HEK293 (cell line): ENCODE measurements around the gene C1QTNF4.

Source experiments
- CTCF ChIA-PET: fragments of 350-600 bp; formaldehyde crosslinking; extraction: SDS; loops from one replicate; lab custom pipeline; 2021; ENCODE audit warnings: antibody characterized with exemption; lab: Yijun Ruan, JAX
- POLR2A ChIA-PET: fragments of 300-600 bp; formaldehyde crosslinking; extraction: SDS; loops from one replicate; lab custom pipeline; 2020; ENCODE audit warnings: antibody characterized with exemption, inconsistent platforms; lab: Yijun Ruan, JAX
- H3K27ac ChIP-seq: fragments of 200-500 bp; sonication (Bioruptor generic); 2 replicates; pipeline ENCODE4 v1.5.1; 2014; ENCODE audit warnings: low read depth, low read length, control low read depth, inconsistent platforms; ENCODE audit errors: extremely low read depth
- H3K36me3 ChIP-seq, 2 experiments: fragments of 200-500 bp in 1 of 2; sonication (Bioruptor generic) in 1 of 2; 1 replicate in 1 of 2; 2 replicates in 1 of 2; pipeline ENCODE4 v1.5.1; 2014 to 2017; ENCODE audit warnings: inconsistent platforms in 2 of 2, low read length in 2 of 2; ENCODE audit not compliant: control insufficient read depth in 2 of 2, insufficient read depth in 1 of 2
- H3K4me1 ChIP-seq: fragments of 200-500 bp; sonication (Bioruptor generic); 2 replicates; pipeline ENCODE4 v1.5.1; 2014; ENCODE audit warnings: mild to moderate bottlenecking, low read length, inconsistent platforms; ENCODE audit not compliant: control insufficient read depth, insufficient read depth
- H3K4me3 ChIP-seq: 2 replicates; pipeline ENCODE4 v1.5.1; 2011; ENCODE audit warnings: low read depth, mild to moderate bottlenecking, control low read depth, low read length, moderate library complexity
- H3K9me3 ChIP-seq: fragments of 200-500 bp; sonication (Bioruptor generic); 2 replicates; pipeline ENCODE4 v1.5.1; 2014; ENCODE audit warnings: low read depth, low read length, inconsistent platforms; ENCODE audit not compliant: control insufficient read depth, insufficient read depth
- GLIS2 ChIP-seq: fragments of 450-650 bp; formaldehyde crosslinking; IDR thresholded peaks from 2 replicates; pipeline ENCODE4 v1.5.1; 2016; ENCODE audit warnings: missing biosample characterization, missing genetic modification characterization
- HOXC10 ChIP-seq: sonication (generic); formaldehyde crosslinking; IDR thresholded peaks from 2 replicates; pipeline ENCODE4 v1.8.1; 2023; ENCODE audit warnings: mild to moderate bottlenecking, missing genetic modification reagents
- KLF8 ChIP-seq: fragments of 450-650 bp; formaldehyde crosslinking; IDR thresholded peaks from 2 replicates; pipeline ENCODE4 v1.5.1; 2016; ENCODE audit warnings: missing biosample characterization, missing genetic modification characterization
- KLF9 ChIP-seq: fragments of 450-650 bp; formaldehyde crosslinking; IDR thresholded peaks from 2 replicates; pipeline ENCODE4 v1.5.1; 2016; ENCODE audit warnings: missing biosample characterization, missing genetic modification characterization, low read depth
- SP2 ChIP-seq: fragments of 450-650 bp; formaldehyde crosslinking; IDR thresholded peaks from 2 replicates; pipeline ENCODE4 v1.5.1; 2016; ENCODE audit warnings: missing biosample characterization, missing genetic modification characterization
- TCF7L2 ChIP-seq: IDR thresholded peaks from 2 replicates; pipeline ENCODE4 v1.6.1; 2011; ENCODE audit warnings: low read depth, mild to moderate bottlenecking, inconsistent platforms, low read length, moderate library complexity, borderline replicate concordance
- ZBTB20 ChIP-seq: fragments of 450-650 bp; formaldehyde crosslinking; IDR thresholded peaks from 2 replicates; pipeline ENCODE4 v1.5.1; 2016; ENCODE audit warnings: missing biosample characterization, missing genetic modification characterization
- ZBTB44 ChIP-seq: fragments of 450-650 bp; IDR thresholded peaks from 2 replicates; pipeline ENCODE4 v1.5.1; 2018; ENCODE audit warnings: missing biosample characterization, mild to moderate bottlenecking, missing genetic modification characterization
- ZEB2 ChIP-seq: fragments of 450-650 bp; formaldehyde crosslinking; IDR thresholded peaks from 2 replicates; pipeline ENCODE4 v1.5.1; 2016; ENCODE audit warnings: missing biosample characterization, missing genetic modification characterization
- ZNF132 ChIP-seq: fragments of 450-650 bp; formaldehyde crosslinking; IDR thresholded peaks from 2 replicates; pipeline ENCODE4 v1.5.1; 2017; ENCODE audit warnings: missing biosample characterization, missing genetic modification characterization, borderline replicate concordance
- ZNF24 ChIP-seq: fragments of 450-650 bp; formaldehyde crosslinking; IDR thresholded peaks from 2 replicates; pipeline ENCODE4 v1.5.1; 2016; ENCODE audit warnings: missing biosample characterization, missing genetic modification characterization
- ZNF391 ChIP-seq: fragments of 450-650 bp; formaldehyde crosslinking; IDR thresholded peaks from 2 replicates; pipeline ENCODE4 v1.5.1; 2016; ENCODE audit warnings: low read depth, missing biosample characterization, missing genetic modification characterization, borderline replicate concordance
- ZNF530 ChIP-seq: fragments of 450-650 bp; formaldehyde crosslinking; IDR thresholded peaks from 2 replicates; pipeline ENCODE4 v1.5.1; 2016; ENCODE audit warnings: low read depth, missing biosample characterization, missing genetic modification characterization
- ZNF624 ChIP-seq: fragments of 450-650 bp; formaldehyde crosslinking; IDR thresholded peaks from 2 replicates; pipeline ENCODE4 v1.5.1; 2017; ENCODE audit warnings: missing biosample characterization, missing genetic modification characterization
- ZNF654 ChIP-seq: fragments of 450-650 bp; formaldehyde crosslinking; IDR thresholded peaks from 2 replicates; pipeline ENCODE4 v1.5.1; 2016; ENCODE audit warnings: low read depth, missing biosample characterization, missing genetic modification characterization
- ZNF660 ChIP-seq: fragments of 450-650 bp; IDR thresholded peaks from 2 replicates; pipeline ENCODE4 v1.5.1; 2018; ENCODE audit warnings: missing biosample characterization, mild to moderate bottlenecking, missing genetic modification characterization
- ZNF670 ChIP-seq: fragments of 450-650 bp; formaldehyde crosslinking; IDR thresholded peaks from 2 replicates; pipeline ENCODE4 v1.5.1; 2016; ENCODE audit warnings: missing biosample characterization, missing genetic modification characterization, low read depth
- ZNF747 ChIP-seq: fragments of 450-650 bp; formaldehyde crosslinking; IDR thresholded peaks from 2 replicates; pipeline ENCODE4 v1.5.1; 2016; ENCODE audit warnings: missing biosample characterization, missing genetic modification characterization
- ZNF76 ChIP-seq: fragments of 450-650 bp; formaldehyde crosslinking; IDR thresholded peaks from 2 replicates; pipeline ENCODE4; 2016; ENCODE audit warnings: low read depth, missing biosample characterization, missing genetic modification characterization, borderline replicate concordance
- ZNF777 ChIP-seq: fragments of 450-650 bp; formaldehyde crosslinking; IDR thresholded peaks from 2 replicates; pipeline ENCODE4 v1.5.1; 2017; ENCODE audit warnings: missing biosample characterization, missing genetic modification characterization, borderline replicate concordance
- TF ChIP-seq, protein P1 (sequence below): fragments of 450-650 bp; formaldehyde crosslinking; IDR thresholded peaks from 2 replicates; pipeline ENCODE4 v1.5.1; 2016; ENCODE audit warnings: missing biosample characterization, missing genetic modification characterization, low read depth
- TF ChIP-seq, protein P2 (sequence below): fragments of 450-650 bp; formaldehyde crosslinking; optimal IDR thresholded peaks from 2 replicates; pipeline ENCODE3; 2016; ENCODE audit warnings: missing biosample characterization, mild to moderate bottlenecking, missing genetic modification characterization
- TF ChIP-seq, protein P3 (sequence below): fragments of 450-650 bp; formaldehyde crosslinking; IDR thresholded peaks from 2 replicates; pipeline ENCODE4 v1.5.1; 2016; ENCODE audit warnings: missing biosample characterization, missing genetic modification characterization, low read depth
- TF ChIP-seq, protein P4 (sequence below): fragments of 450-650 bp; formaldehyde crosslinking; IDR thresholded peaks from 2 replicates; pipeline ENCODE4 v1.5.1; 2017; ENCODE audit warnings: missing biosample characterization, missing genetic modification characterization
- TF ChIP-seq, protein P5 (sequence below): fragments of 450-650 bp; formaldehyde crosslinking; IDR thresholded peaks from 2 replicates; pipeline ENCODE4 v1.5.1; 2016; ENCODE audit warnings: missing biosample characterization, missing genetic modification characterization

The C1QTNF4 gene

DNA sequence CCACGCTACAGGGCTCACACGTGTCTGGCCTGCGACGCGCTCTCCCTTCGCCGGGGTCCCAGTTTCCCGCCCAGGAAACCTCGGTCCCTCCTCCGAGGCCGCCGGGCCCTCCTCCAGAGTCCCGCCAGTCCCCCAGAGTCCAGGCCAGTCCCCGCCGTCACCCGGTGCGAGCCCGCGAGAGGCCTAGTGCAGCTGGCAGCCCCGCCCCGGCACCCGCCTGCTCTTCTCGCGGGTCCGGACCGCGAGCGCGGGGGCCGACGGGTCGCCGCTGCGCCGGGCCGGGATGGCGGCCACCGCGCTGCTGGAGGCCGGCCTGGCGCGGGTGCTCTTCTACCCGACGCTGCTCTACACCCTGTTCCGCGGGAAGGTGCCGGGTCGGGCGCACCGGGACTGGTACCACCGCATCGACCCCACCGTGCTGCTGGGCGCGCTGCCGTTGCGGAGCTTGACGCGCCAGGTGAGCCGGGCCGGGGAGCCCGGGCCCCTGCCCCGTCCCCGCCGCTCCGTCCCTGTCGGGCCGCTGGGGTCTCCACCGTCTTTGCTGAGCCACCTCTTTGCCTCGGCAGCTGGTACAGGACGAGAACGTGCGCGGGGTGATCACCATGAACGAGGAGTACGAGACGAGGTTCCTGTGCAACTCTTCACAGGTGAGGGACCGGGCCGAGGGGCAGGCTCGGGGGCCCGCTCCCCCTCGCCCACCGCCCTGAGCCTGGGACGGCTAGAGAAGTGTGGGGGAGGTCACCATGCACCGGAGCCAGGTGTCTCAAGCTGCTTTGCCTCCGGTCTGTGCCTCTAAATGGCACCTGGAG is 28.7 kb downstream of the C1QTNF4 start, which contains the start of gene PTPMT1:
Gene PTPMT1 (plus strand): TSS at position 260 of the 809 bp plus-strand sequence. CDS start 24 bp downstream, at position 284.
- peak within 1 kb of the TSS; percentile 93 for H3K27ac ChIP-seq
- ChIA-PET CTCF (interaction anchor here (0.6 to 4.1 kb wide), 4 partner anchors 9 to 96 kb away, joined by 3 to 16 read pairs (median 7); partner anchors contain the start of gene CELF1), POLR2A (interaction anchor here (0.5 to 5.0 kb wide), 5 partner anchors 13 to 153 kb away, joined by 3 to 31 read pairs (median 4); partner anchors contain the start of genes CELF1, KBTBD4 and NDUFS3)
- H3K4me1 ChIP-seq = no peaks in the 10 kb centered on the region
- peaks cover 10 to 23% of the 10 kb centered on the region in 2 experiments; a peak in 2 of 3 replicates for H3K36me3 ChIP-seq
- H3K9me3 ChIP-seq = no peaks in the 10 kb centered on the region
- H3K4me3 ChIP-seq = peak within 1 kb of the TSS; percentile 80
- TF ChIP-seq ZNF660 (tag by site-specific recombination) (0 out of 2 replicates have a peak, but pooled peaks have one; percentile 40), ZNF777 (tag by site-specific recombination) (peak; percentile 16; the same call in 1 of the 2 replicates), GLIS2 (peak; percentile 83; the same call in 1 of the 2 replicates), ZNF530 (no peak), ZNF670 (tag by site-specific recombination) (no peak), TCF7L2 (no peak), ZNF132 (no peak), ZNF391 (tag by site-specific recombination) (no peak), KLF8 (tag by site-specific recombination) (peak; percentile 46; the same call in 1 of the 2 replicates), KLF9 (tag by site-specific recombination) (peak; percentile 52; the same call in 1 of the 2 replicates), ZNF76 (tag by site-specific recombination) (peak; percentile 40; the same call in 1 of the 2 replicates), ZNF24 (tag by site-specific recombination) (no peak), ZNF654 (tag by site-specific recombination) (no peak), ZBTB20 (tag by site-specific recombination) (peak; percentile 79), SP2 (tag by site-specific recombination) (peak; percentile 82), ZEB2 (tag by site-specific recombination) (0 out of 2 replicates have a peak, but pooled peaks have one; percentile 44), ZNF624 (no peak), ZBTB44 (no peak), ZNF747 (no peak), HOXC10 (CRISPR knock-in tag) (0 out of 2 replicates have a peak, but pooled peaks have one; percentile 42)
- TF ChIP-seq, protein P1, sequence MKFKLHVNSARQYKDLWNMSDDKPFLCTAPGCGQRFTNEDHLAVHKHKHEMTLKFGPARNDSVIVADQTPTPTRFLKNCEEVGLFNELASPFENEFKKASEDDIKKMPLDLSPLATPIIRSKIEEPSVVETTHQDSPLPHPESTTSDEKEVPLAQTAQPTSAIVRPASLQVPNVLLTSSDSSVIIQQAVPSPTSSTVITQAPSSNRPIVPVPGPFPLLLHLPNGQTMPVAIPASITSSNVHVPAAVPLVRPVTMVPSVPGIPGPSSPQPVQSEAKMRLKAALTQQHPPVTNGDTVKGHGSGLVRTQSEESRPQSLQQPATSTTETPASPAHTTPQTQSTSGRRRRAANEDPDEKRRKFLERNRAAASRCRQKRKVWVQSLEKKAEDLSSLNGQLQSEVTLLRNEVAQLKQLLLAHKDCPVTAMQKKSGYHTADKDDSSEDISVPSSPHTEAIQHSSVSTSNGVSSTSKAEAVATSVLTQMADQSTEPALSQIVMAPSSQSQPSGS (tag by site-specific recombination) = no peak
- TF ChIP-seq, protein P2, sequence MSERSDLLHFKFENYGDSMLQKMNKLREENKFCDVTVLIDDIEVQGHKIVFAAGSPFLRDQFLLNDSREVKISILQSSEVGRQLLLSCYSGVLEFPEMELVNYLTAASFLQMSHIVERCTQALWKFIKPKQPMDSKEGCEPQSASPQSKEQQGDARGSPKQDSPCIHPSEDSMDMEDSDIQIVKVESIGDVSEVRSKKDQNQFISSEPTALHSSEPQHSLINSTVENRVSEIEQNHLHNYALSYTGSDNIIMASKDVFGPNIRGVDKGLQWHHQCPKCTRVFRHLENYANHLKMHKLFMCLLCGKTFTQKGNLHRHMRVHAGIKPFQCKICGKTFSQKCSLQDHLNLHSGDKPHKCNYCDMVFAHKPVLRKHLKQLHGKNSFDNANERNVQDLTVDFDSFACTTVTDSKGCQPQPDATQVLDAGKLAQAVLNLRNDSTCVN (tag by site-specific recombination) = peak; percentile 77
- TF ChIP-seq, protein P3, sequence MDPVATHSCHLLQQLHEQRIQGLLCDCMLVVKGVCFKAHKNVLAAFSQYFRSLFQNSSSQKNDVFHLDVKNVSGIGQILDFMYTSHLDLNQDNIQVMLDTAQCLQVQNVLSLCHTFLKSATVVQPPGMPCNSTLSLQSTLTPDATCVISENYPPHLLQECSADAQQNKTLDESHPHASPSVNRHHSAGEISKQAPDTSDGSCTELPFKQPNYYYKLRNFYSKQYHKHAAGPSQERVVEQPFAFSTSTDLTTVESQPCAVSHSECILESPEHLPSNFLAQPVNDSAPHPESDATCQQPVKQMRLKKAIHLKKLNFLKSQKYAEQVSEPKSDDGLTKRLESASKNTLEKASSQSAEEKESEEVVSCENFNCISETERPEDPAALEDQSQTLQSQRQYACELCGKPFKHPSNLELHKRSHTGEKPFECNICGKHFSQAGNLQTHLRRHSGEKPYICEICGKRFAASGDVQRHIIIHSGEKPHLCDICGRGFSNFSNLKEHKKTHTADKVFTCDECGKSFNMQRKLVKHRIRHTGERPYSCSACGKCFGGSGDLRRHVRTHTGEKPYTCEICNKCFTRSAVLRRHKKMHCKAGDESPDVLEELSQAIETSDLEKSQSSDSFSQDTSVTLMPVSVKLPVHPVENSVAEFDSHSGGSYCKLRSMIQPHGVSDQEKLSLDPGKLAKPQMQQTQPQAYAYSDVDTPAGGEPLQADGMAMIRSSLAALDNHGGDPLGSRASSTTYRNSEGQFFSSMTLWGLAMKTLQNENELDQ (tag by site-specific recombination) = no peak
- TF ChIP-seq, protein P4, sequence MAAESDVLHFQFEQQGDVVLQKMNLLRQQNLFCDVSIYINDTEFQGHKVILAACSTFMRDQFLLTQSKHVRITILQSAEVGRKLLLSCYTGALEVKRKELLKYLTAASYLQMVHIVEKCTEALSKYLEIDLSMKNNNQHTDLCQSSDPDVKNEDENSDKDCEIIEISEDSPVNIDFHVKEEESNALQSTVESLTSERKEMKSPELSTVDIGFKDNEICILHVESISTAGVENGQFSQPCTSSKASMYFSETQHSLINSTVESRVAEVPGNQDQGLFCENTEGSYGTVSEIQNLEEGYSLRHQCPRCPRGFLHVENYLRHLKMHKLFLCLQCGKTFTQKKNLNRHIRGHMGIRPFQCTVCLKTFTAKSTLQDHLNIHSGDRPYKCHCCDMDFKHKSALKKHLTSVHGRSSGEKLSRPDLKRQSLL = no peak
- TF ChIP-seq, protein P5, sequence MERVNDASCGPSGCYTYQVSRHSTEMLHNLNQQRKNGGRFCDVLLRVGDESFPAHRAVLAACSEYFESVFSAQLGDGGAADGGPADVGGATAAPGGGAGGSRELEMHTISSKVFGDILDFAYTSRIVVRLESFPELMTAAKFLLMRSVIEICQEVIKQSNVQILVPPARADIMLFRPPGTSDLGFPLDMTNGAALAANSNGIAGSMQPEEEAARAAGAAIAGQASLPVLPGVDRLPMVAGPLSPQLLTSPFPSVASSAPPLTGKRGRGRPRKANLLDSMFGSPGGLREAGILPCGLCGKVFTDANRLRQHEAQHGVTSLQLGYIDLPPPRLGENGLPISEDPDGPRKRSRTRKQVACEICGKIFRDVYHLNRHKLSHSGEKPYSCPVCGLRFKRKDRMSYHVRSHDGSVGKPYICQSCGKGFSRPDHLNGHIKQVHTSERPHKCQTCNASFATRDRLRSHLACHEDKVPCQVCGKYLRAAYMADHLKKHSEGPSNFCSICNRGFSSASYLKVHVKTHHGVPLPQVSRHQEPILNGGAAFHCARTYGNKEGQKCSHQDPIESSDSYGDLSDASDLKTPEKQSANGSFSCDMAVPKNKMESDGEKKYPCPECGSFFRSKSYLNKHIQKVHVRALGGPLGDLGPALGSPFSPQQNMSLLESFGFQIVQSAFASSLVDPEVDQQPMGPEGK = 0 out of 2 replicates have a peak, but pooled peaks have one; percentile 16
